SK-N-SH treated with all-trans-retinoic acid at 6 μM for 48 hours (cell line): ENCODE results near the gene TSKU.

Source experiments
- ATAC-seq: fragments of 200-7000 bp; cut with Tn5 transposase; 3 replicates; pipeline ENCODE4 v1.9.1; 2020; ENCODE audit warnings: mild to moderate bottlenecking, moderate library complexity
- ARNTL ChIP-seq: fragments of 450-650 bp; formaldehyde crosslinking; IDR thresholded peaks from 2 replicates; pipeline ENCODE4 v1.5.0; 2020; ENCODE audit warnings: low read depth, mild to moderate bottlenecking, moderate library complexity, borderline replicate concordance
- BACH2 ChIP-seq: fragments of 250-450 bp; sonication (Bioruptor Pico); IDR thresholded peaks from 2 replicates; pipeline ENCODE4 v1.9.0; 2021; ENCODE audit warnings: mild to moderate bottlenecking, borderline replicate concordance
- CSDC2 ChIP-seq: fragments of 250-450 bp; sonication (Bioruptor Pico); IDR thresholded peaks from 2 replicates; pipeline ENCODE4 v1.5.0; 2020; ENCODE audit warnings: mild to moderate bottlenecking, moderate library complexity
- ESRRG ChIP-seq: fragments of 250-450 bp; sonication (Bioruptor Pico); IDR thresholded peaks from 2 replicates; pipeline ENCODE4 v1.6.1; 2021; ENCODE audit warnings: mild to moderate bottlenecking
- GLIS3 ChIP-seq: fragments of 250-450 bp; sonication (Bioruptor Pico); IDR thresholded peaks from 2 replicates; pipeline ENCODE4 v1.5.0; 2020; ENCODE audit warnings: mild to moderate bottlenecking, moderate library complexity
- OSR1 ChIP-seq: fragments of 250-450 bp; sonication (Bioruptor Pico); IDR thresholded peaks from 2 replicates; pipeline ENCODE4 v1.8.0; 2022; ENCODE audit warnings: moderate library complexity, mild to moderate bottlenecking, inconsistent platforms
- PPARA ChIP-seq: fragments of 250-450 bp; sonication (Bioruptor Pico); IDR thresholded peaks from 2 replicates; pipeline ENCODE4 v1.5.0; 2020; ENCODE audit warnings: mild to moderate bottlenecking, borderline replicate concordance
- RARB ChIP-seq: fragments of 250-450 bp; sonication (Bioruptor Pico); IDR thresholded peaks from 2 replicates; pipeline ENCODE4 v1.8.0; 2021; ENCODE audit warnings: mild to moderate bottlenecking, moderate library complexity
- TCF4 ChIP-seq: fragments of 250-450 bp; sonication (Bioruptor Pico); IDR thresholded peaks from 2 replicates; pipeline ENCODE4 v1.8.0; 2021; ENCODE audit warnings: mild to moderate bottlenecking, moderate library complexity, borderline replicate concordance
- TOX ChIP-seq: fragments of 250-450 bp; sonication (Bioruptor Pico); IDR thresholded peaks from 2 replicates; pipeline ENCODE4 v1.8.0; 2021; ENCODE audit warnings: mild to moderate bottlenecking, moderate library complexity, borderline replicate concordance
- ZC3H10 ChIP-seq: fragments of 250-450 bp; sonication (Bioruptor Pico); IDR thresholded peaks from 2 replicates; pipeline ENCODE4 v1.5.1; 2021; ENCODE audit warnings: mild to moderate bottlenecking, moderate library complexity
- ZFP3 ChIP-seq: fragments of 250-450 bp; sonication (Bioruptor Pico); IDR thresholded peaks from 2 replicates; pipeline ENCODE4 v1.5.0; 2020; ENCODE audit warnings: mild to moderate bottlenecking, moderate library complexity
- ZFP30 ChIP-seq: fragments of 450-650 bp; formaldehyde crosslinking; IDR thresholded peaks from 2 replicates; pipeline ENCODE4 v1.5.0; 2022; ENCODE audit warnings: mild to moderate bottlenecking, moderate library complexity
- ZNF565 ChIP-seq: fragments of 450-650 bp; formaldehyde crosslinking; conservative IDR thresholded peaks from 2 replicates; pipeline ENCODE4 v1.5.0; 2020; ENCODE audit warnings: low read depth, mild to moderate bottlenecking, moderate library complexity
- ZNF70 ChIP-seq: fragments of 450-650 bp; formaldehyde crosslinking; IDR thresholded peaks from 2 replicates; pipeline ENCODE4 v1.5.0; 2020; ENCODE audit warnings: mild to moderate bottlenecking, moderate library complexity
- ZNF8 ChIP-seq: fragments of 450-650 bp; formaldehyde crosslinking; IDR thresholded peaks from 2 replicates; pipeline ENCODE4 v1.5.0; 2020; ENCODE audit warnings: mild to moderate bottlenecking, moderate library complexity
- TF ChIP-seq, protein P1 (sequence below): fragments of 250-450 bp; sonication (Bioruptor Pico); IDR thresholded peaks from 2 replicates; pipeline ENCODE4 v1.5.0; 2020; ENCODE audit warnings: mild to moderate bottlenecking, moderate library complexity
- TF ChIP-seq, protein P2 (sequence below): fragments of 250-450 bp; sonication (Bioruptor Pico); IDR thresholded peaks from 2 replicates; pipeline ENCODE4 v1.8.0; 2020; ENCODE audit warnings: mild to moderate bottlenecking, moderate library complexity, borderline replicate concordance
- TF ChIP-seq, protein P3 (sequence below): fragments of 250-450 bp; sonication (Bioruptor Pico); IDR thresholded peaks from 2 replicates; pipeline ENCODE4 v1.5.1; 2021; ENCODE audit warnings: mild to moderate bottlenecking, moderate library complexity
- TF ChIP-seq, protein P4 (sequence below): fragments of 250-450 bp; sonication (Bioruptor Pico); IDR thresholded peaks from 2 replicates; pipeline ENCODE4 v1.8.0; 2021; ENCODE audit warnings: low read depth, mild to moderate bottlenecking, moderate library complexity, borderline replicate concordance
- TF ChIP-seq, protein P5 (sequence below): fragments of 250-450 bp; sonication (Bioruptor Pico); IDR thresholded peaks from 2 replicates; pipeline ENCODE4 v1.5.1; 2020; ENCODE audit warnings: low read depth, mild to moderate bottlenecking, moderate library complexity

The TSKU gene

DNA sequence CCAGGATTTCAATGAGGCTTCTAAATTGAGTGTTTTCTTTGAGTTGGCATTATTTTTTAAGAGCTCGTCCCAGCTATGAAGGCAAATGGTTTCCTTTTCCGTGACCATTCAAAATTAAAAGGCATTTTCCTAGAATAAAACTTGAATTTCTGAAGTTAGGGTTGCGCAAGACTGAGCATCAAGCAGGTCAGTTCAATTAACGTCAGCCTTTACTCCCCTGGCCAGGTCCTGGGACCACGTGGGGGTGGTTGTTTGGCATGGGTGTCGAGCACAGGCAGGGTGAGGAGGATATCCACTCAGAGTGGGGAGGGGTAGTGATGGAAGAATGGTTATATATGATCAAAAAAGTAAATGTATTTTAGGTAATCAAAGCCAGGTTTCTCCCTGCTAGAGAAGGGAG is 43.4 kb upstream of the TSKU start (continued):
- TF ChIP-seq, protein P1, sequence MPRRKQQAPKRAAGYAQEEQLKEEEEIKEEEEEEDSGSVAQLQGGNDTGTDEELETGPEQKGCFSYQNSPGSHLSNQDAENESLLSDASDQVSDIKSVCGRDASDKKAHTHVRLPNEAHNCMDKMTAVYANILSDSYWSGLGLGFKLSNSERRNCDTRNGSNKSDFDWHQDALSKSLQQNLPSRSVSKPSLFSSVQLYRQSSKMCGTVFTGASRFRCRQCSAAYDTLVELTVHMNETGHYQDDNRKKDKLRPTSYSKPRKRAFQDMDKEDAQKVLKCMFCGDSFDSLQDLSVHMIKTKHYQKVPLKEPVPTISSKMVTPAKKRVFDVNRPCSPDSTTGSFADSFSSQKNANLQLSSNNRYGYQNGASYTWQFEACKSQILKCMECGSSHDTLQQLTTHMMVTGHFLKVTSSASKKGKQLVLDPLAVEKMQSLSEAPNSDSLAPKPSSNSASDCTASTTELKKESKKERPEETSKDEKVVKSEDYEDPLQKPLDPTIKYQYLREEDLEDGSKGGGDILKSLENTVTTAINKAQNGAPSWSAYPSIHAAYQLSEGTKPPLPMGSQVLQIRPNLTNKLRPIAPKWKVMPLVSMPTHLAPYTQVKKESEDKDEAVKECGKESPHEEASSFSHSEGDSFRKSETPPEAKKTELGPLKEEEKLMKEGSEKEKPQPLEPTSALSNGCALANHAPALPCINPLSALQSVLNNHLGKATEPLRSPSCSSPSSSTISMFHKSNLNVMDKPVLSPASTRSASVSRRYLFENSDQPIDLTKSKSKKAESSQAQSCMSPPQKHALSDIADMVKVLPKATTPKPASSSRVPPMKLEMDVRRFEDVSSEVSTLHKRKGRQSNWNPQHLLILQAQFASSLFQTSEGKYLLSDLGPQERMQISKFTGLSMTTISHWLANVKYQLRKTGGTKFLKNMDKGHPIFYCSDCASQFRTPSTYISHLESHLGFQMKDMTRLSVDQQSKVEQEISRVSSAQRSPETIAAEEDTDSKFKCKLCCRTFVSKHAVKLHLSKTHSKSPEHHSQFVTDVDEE = no peak
- TF ChIP-seq ZNF565 (no peak), RARB (CRISPR knock-in tag) (no peak), ZFP30 (CRISPR knock-in tag) (no peak), ZNF70 (CRISPR knock-in tag) (no peak)
- TF ChIP-seq, protein P2, sequence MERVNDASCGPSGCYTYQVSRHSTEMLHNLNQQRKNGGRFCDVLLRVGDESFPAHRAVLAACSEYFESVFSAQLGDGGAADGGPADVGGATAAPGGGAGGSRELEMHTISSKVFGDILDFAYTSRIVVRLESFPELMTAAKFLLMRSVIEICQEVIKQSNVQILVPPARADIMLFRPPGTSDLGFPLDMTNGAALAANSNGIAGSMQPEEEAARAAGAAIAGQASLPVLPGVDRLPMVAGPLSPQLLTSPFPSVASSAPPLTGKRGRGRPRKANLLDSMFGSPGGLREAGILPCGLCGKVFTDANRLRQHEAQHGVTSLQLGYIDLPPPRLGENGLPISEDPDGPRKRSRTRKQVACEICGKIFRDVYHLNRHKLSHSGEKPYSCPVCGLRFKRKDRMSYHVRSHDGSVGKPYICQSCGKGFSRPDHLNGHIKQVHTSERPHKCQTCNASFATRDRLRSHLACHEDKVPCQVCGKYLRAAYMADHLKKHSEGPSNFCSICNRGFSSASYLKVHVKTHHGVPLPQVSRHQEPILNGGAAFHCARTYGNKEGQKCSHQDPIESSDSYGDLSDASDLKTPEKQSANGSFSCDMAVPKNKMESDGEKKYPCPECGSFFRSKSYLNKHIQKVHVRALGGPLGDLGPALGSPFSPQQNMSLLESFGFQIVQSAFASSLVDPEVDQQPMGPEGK (CRISPR knock-in tag) = no peak

DNA sequence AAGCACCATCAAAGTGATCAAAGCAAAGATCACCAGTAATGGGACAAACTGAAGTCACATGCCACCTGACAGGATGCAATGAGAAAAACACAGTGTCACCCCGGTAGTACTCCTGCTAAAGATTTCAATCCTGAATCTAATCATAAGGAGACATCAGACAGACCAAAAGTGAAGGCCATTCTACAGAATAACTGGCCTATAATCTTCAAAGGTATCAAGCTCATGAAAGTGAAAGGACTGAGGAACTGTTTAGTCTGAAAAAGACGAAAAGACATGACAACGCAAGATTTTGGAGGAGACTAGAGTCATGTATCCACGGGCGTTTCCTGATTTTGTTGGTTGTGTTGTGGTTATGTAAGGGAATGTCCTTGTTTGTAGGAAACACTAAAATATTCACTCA is 42.4 kb upstream of the TSKU start:
- no peak for ATAC-seq
- TF ChIP-seq OSR1 (CRISPR knock-in tag) (no peak), BACH2 (no peak), PPARA (CRISPR knock-in tag) (no peak), RARB (CRISPR knock-in tag) (no peak), TCF4 (CRISPR knock-in tag) (no peak), ZNF8 (CRISPR knock-in tag) (no peak), ZFP3 (no peak), ZC3H10 (CRISPR knock-in tag) (no peak), GLIS3 (no peak)
- TF ChIP-seq, protein P2 (CRISPR knock-in tag) = no peak
- TF ChIP-seq, protein P3, sequence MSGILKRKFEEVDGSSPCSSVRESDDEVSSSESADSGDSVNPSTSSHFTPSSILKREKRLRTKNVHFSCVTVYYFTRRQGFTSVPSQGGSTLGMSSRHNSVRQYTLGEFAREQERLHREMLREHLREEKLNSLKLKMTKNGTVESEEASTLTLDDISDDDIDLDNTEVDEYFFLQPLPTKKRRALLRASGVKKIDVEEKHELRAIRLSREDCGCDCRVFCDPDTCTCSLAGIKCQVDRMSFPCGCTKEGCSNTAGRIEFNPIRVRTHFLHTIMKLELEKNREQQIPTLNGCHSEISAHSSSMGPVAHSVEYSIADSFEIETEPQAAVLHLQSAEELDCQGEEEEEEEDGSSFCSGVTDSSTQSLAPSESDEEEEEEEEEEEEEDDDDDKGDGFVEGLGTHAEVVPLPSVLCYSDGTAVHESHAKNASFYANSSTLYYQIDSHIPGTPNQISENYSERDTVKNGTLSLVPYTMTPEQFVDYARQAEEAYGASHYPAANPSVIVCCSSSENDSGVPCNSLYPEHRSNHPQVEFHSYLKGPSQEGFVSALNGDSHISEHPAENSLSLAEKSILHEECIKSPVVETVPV = no peak
- TF ChIP-seq, protein P4, sequence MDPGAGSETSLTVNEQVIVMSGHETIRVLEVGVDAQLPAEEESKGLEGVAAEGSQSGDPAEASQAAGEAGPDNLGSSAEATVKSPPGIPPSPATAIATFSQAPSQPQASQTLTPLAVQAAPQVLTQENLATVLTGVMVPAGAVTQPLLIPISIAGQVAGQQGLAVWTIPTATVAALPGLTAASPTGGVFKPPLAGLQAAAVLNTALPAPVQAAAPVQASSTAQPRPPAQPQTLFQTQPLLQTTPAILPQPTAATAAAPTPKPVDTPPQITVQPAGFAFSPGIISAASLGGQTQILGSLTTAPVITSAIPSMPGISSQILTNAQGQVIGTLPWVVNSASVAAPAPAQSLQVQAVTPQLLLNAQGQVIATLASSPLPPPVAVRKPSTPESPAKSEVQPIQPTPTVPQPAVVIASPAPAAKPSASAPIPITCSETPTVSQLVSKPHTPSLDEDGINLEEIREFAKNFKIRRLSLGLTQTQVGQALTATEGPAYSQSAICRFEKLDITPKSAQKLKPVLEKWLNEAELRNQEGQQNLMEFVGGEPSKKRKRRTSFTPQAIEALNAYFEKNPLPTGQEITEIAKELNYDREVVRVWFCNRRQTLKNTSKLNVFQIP (CRISPR knock-in tag) = no peak
- TF ChIP-seq, protein P5, sequence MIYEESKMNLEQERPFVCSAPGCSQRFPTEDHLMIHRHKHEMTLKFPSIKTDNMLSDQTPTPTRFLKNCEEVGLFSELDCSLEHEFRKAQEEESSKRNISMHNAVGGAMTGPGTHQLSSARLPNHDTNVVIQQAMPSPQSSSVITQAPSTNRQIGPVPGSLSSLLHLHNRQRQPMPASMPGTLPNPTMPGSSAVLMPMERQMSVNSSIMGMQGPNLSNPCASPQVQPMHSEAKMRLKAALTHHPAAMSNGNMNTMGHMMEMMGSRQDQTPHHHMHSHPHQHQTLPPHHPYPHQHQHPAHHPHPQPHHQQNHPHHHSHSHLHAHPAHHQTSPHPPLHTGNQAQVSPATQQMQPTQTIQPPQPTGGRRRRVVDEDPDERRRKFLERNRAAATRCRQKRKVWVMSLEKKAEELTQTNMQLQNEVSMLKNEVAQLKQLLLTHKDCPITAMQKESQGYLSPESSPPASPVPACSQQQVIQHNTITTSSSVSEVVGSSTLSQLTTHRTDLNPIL (CRISPR knock-in tag) = no peak

DNA sequence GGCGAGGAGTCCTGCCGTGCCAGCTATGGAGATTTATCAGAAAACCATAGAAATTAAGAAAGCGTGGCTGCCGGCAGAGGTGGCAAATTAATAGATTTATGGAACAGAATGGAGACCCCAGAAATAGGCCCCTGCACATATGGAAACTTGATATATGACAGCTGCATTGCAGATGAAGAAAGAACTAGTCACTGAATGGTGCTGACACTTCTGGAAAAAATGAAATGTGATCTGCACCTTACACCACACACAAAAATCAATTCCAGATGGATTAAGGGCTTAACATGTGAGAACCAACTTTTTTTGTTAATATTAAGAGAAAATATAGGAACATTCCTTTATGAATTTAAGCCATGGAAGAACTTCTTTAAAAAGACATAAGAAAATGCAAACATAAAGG is 40.3 kb upstream of the TSKU start:
- ATAC-seq = peak; percentile 62; the same call in 2 of the 3 replicates
- TF ChIP-seq ARNTL (CRISPR knock-in tag) = no peak
- no peak for TF ChIP-seq ZFP3
- no peak for TF ChIP-seq ZC3H10 (CRISPR knock-in tag)
- TF ChIP-seq, protein P5 (CRISPR knock-in tag) = no peak
- no peak for TF ChIP-seq OSR1 (CRISPR knock-in tag)
- TF ChIP-seq TCF4 (CRISPR knock-in tag) = no peak
- no peak for TF ChIP-seq CSDC2 (CRISPR knock-in tag)
- no peak for TF ChIP-seq ZFP30 (CRISPR knock-in tag)
- no peak for TF ChIP-seq GLIS3
- TF ChIP-seq ZNF70 (CRISPR knock-in tag) = no peak
- no peak for TF ChIP-seq ESRRG
- no peak for TF ChIP-seq TOX (CRISPR knock-in tag)
- TF ChIP-seq RARB (CRISPR knock-in tag) = no peak
- TF ChIP-seq, protein P4 (CRISPR knock-in tag) = no peak
